GM18873 (cell line): ENCODE results near the gene CTDSPL.

Experiments used
- ATAC-seq: cut with Tn5 transposase; IDR thresholded peaks from one replicate; pipeline ENCODE4 v1.9.1; 2021; ENCODE audit warnings: mild to moderate bottlenecking, moderate library complexity, moderate number of reproducible peaks; ENCODE audit not compliant: unreplicated experiment, low FRiP score

The CTDSPL gene

DNA sequence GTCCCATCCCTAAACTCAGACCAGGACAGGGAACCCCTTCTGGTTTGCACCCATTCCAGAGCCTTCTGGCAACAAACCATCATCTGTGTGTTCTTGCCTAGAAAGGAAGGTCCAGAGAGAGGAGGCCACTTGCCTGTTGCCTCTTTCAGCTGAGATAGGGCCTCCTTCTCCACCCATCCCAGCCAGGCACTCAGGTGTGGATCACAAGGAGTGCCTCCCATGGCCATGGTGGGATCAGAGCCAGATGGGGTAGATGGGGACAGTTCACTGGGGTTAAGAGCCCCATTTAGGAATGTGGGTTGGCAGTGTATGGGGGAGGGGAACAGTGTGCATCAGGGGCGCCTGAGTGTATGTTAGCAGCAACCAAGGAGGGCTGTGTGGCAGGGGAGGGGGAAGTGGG lies 8.9 kb upstream of the CTDSPL start:
- no peak for ATAC-seq

DNA sequence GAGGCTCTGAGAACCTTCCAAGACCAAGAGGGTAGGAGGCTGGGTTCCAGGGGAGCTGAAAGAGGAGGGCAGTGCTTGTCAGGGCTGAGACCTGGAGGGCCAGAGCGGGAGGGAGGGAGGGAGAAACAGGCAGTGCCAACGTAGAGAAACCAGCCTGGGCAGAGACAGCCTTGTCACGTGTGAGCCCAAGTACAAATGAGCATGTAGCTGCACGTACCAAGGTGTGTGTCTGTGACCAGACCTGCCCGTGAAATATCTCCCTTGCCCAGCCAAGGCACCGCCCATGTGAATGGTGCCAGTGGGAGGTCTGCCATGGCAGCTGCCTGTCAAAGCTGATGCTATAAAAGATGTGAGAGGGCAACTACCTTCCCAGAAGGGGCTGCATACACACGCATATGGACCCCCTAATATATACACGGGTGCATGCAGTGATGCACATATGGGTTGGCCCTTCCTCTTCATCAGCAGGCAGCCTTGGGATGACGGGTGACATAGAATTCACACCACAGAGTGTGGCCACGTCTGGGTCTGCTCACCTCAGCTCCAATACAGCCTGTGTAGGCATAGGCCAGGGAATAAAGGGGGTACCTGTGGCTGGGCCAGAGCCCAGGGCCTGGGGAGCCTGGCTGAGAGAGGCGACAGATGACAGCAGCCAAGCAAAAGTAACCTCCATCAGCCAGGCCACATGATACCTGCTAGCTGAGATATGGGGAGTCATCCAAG lies 7.8 kb upstream of the CTDSPL start:
- ATAC-seq = no peak

DNA sequence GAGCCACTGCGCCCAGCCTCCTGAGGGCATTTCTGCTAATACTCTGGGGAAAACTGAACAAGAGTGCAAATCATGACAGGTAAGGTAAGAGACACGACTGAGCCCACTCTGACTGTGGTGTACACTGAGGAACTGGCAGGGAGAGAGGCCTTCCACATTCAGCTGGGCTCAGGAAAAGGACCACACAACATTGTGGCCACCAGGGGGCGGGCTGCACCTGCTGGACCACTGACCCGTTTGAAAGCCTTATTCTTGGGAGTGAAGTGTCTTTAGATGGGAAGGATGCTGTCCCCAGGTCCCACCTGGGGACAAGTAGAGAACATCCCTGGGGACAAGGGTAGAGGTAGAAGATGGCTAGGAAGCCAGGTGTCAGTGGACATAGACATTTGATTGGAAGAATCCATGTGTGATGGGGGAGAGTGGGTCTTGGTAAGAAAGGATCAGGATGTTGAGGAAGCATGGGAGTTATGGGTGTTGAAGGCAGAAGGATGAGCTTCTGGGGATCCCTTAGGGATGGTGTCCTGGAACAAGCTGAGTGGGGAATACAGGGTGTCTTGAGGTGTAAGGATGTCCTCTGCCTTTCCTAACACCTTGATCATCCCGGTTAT lies 6.2 kb upstream of the CTDSPL start:
- peak; percentile 49 for ATAC-seq

DNA sequence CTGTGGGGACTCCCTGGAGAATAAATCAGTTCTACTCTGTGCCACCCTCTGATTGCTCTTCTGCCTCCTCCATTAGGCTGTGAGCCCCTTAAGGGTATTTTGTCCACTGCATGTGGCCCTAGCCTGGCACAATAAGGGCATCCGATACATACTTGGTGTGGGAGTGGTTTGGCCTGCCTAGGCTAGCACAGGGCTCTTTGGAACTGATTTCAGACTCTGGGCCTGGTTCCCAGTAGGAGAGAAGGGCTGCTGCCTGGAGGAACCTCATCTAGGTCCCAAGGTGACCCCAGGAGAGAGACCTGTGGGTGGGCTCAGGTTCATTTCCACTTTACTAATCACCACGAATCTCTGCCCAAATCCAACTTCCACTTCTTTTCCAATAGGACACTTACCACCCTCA lies 5.3 kb upstream of the CTDSPL start:
- ATAC-seq = no peak

DNA sequence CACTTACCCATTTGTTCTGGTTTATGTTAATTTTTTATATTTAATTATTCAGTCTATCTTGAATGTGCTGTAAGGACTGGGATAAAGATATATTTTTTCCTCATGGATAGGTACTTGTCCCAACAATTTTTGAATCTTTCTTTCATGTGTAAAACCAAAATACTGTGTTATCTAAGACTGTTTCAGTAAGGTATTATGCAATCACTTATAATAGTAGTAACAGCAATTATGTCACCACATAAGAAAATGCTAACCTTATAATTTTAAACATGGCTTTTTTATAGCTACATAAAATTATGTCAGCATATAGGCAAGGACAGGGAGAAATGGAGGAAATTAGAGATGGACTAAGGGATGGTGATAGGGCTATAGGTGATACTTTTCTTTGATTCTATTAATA lies 2.9 kb upstream of the CTDSPL start:
- no peak for ATAC-seq

DNA sequence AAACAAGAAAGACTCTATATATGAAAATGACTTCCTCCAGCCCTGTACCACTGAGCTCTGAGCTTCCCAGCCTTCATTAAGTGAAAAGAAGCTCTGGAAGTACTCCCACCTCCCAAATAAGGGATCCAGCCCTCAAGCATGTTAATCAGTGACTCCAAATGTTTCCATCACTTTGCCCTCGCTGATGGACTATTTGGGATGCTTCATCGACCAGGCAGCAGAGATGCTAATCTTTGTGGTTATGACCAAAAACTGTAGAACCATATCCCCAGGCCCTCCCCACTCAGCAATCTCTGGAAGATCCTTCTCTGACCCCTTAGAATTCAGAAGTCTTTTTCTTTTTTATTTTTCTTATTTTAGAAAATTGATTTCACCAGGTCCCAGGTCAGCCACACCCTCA lies 2.3 kb upstream of the CTDSPL start:
- ATAC-seq = no peak

DNA sequence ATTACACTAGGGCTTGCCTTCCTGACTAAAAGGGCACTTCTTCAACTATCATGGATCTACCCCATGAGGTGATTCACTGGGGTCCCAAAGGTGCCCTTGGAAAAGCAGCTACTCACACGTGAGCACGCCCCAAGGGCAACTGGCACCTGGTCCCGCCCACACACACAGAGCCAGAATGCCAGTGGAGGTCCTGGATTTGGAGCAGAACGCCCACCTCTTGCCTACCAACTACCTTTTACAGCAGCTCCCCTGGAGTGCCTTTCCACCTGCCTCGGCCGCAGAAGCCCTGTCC lies 1.8 kb upstream of the CTDSPL start:
- no peak for ATAC-seq

DNA sequence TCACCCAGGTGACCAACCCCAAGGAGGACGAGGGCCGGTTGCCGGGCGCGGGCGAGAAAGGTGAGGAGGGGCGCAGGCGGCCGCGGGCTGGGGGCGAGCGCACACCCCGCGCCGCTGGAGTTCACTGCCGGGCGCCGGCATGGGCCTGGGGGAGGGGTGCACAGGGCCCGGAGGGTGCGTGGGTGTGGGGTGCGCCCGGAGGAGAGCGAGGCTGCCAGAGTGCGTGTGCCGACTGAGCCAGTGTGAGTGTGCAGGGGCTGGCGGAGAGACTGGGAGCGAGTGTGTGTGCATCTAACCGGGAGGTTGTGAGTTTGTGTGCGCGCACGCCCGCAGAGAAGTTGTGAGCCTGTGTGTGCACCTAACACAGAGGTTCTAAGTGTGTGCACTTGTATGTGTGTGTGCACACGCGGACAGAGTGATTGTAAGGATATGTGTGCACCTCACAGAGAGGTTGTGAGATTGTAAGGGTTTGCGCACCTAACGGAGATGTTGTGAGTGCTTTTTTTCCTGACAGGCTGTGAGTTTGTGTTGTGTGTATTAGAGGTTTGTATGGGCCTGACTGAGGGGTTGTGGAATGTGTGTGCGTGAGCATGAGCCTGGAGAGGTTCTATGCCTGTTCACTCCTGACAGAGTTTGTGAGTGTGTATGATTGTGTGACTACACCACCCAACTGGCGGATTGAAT lies 681 bp downstream of the CTDSPL start:
- ATAC-seq = no peak

DNA sequence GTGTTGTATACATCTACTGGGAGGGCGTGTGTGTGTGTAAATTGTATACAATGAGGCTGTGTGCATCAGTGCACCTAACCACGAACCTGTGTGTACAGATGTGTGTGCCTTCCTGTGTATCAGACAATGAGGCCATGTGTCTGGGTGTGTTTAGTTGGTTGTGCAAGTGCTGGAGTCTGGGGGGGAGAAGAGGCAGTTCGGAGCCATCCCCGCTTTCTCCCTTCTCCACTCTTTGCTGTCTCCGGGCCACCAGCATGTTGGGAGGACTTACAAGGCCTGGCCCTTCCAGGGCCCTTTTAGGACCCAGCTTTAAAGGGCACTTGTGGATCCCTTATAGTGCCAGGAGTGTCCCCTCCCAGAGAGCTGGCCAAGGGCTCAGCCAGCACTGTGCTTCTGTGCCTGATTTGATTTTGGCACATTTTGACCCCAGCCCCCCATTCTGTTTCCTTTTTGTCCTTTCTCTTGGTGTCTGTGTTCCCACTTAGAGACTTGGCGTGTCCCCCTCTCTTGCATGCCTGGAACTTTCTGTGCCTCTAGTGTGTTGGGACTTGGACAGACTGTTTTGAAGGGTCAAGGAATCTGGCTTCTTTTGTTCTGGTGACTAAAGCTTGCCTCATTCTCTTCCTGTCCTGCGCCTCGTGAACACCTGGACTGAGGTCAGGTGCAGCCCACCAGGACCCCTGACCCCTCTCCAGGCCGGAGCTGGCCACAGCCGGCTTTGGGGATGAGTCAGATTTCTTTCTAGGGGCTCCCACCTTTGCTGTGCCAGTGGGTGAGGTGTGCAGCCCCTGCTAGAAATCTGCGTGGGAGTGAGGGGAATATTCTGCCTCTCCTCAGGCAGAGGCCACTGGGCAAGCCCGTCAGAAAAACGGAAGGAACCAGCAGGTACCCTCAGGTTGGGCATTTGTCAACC lies 1.5 kb downstream of the CTDSPL start:
- no peak for ATAC-seq

DNA sequence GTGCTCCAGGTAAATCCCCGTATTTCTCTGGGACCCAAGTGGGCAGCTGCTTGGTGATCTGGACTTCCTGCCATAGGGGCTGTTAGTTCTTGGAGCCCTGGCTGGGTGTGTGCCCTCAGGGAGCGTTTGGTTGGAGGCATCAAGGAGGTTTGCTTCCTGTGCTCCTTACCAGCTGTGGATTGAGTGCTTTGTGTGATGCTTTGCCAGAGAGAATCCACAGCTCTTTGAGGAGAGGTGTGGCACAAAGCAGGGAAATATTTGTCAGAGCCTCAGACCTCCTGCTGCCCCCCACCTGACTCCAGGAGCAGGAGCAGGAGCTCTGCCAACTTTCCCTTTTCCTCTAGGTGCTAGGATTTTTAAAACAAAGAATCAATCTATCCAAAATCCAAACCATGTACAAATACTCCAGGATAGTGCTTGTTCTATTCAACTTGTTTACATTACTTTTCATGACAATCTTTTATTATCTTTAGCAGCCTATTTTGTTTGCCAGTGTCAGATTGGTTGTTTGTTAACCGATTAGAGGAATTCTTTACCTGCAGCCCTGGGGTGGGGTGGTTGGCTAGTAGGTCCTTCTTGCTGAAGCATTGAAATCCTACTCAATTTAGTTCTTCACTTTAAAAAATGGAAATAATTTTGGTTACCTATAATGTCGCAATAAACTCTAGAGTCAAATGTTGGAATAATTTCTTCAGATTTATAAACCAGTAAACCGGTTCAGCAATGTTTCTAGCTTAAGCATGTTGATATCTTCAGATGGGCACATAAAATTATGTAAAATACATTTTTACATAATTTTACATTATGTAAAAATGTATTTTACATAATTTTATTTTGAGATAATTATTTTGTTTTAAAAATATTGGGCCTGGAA lies 2.5 kb downstream of the CTDSPL start:
- ATAC-seq = no peak

DNA sequence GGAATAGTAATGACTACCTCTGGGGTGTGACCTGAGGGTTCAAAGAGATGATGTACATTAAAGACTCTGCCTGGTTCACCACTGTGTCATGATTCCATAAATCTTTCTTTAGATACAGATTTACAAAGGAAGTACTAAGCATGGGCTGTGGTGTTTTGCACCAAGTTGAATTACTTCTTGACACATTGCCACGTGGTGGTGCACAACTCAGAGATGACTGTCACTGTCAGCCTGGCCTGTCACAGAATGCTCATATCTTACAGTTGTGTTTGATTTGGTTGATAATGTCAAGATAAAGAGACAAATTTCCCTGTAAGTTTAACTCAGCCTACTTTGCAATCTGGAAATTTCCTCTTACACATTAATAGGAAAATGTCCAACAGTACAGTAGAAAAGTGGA lies 3.2 kb downstream of the CTDSPL start:
- no peak for ATAC-seq

DNA sequence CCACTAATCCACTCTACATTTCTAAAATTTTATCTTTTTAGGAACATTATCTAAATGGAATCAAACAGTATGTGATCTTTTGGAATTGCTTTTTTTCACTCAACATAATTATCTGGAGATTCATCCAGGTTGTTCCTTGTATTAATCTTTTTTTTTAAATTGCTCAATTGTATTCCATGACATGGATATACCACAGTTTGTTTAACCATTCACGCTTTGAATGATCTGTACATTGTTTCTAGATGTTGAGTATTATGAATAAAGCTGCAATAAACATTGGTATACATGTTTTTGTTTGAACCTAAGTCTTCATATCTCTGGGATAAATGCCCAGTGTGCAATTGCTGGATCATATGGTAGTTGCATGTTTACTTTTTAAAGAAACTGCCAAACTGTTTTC lies 5.5 kb downstream of the CTDSPL start:
- ATAC-seq = no peak

DNA sequence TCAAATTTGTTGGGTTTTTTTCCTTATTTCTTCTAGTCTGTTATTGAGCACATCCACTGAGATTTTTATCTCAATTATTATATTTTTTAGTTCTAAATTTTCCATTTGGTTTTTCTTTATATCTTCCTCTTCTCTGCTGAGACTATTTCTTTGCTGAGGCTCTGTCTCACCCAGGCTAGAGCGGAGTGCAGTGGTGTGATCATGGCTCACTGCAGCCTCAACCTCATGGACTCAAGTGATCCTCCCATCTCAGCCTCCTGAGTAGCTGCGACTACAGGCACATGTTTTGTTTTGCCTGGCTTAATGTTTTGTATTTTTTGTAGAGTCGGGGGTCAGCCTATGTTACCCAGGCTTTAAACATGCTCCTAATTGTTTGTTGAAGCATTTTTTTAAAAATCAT lies 10.2 kb downstream of the CTDSPL start:
- no peak for ATAC-seq

DNA sequence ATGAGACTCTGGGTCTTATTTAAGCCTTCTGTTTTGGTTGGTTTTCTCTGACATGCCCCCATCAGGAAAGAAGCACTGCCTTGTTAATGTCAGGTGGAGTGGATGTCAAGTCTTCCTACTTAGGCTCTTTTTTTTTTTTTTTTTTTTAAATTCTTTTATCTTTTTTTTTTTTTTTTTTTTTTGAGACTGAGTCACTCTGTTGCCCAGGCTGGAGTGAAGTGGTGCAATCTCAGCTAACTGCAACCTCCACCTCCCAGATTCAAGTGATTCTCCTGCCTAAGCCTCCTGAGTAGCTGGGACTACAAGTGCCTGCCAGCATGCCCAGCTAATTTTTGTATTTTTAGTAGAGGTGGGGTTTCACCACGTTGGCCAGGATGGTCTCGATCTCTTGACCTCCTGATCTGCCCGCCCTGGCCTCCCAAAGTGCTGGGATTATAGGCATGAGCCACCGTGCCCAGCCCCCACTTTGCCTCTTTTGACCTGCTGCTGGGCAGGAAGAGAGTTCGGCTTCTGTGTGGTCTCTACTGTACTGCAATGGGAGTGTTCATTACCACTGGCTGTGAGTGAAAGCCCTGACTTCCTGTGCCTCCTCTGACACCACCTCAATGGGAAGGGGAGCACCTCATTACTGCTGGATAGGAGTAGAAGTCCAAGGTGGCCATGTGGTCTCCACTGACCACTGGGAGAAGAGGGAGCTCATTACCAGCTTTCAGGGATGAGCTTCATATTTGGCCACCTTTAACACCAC lies 10.9 kb downstream of the CTDSPL start:
- ATAC-seq = no peak

DNA sequence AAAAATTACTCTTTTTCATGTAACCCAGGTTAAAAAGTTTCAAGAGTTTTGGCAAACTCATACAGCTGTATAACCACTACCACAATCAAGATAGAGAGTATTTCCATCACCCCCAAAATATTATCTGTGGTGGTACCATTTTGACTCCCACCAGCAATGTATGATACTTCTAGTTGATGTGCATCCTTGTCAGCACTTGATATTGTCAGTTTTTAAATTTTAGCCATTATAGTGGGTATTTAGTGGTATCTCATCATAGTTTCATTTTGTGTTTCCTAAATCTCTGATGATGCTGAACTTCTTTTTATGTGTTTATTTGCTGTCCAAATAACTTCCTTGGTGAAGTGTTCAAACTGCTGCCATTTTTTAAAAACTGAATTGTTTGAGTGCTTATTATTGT lies 14.6 kb downstream of the CTDSPL start:
- ATAC-seq = no peak

DNA sequence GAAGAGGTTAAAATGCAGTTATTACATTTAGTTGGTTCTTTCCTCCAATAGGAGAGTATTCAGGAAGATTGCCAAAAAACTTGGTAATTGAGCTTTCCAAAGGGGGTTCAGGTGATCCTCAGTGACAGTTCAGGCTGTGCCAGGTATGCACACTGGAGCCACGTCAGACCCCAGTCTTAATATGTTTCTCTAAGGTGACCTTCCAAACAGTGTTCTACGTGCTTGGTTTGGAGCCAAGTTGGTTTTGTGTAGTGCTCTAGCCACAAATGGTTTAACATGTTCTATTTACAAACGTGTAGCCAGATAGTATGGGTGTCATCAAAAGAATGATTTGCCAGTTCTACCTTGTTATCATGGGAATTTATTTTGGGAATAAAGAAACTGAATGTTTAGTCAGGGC lies 21.0 kb downstream of the CTDSPL start:
- no peak for ATAC-seq

DNA sequence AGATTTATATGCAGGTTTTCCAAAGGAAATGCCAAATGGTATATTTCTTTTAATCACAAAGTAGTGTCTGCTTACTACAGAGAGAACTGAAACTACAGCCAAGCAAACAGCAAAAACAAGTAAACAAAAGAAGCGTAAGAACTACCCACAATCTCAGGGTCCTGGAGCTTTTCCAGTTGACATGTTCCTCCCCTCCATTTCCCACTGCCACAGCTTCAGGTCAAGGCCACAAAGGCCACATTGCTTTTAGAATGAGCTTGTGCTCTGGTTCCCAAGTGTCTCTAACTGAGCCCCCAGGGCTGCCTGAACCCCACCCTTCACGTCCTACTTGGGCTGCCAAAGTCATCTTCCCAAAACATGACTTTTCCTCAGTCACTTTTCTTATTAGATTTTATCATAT lies 24.1 kb downstream of the CTDSPL start:
- ATAC-seq = no peak

DNA sequence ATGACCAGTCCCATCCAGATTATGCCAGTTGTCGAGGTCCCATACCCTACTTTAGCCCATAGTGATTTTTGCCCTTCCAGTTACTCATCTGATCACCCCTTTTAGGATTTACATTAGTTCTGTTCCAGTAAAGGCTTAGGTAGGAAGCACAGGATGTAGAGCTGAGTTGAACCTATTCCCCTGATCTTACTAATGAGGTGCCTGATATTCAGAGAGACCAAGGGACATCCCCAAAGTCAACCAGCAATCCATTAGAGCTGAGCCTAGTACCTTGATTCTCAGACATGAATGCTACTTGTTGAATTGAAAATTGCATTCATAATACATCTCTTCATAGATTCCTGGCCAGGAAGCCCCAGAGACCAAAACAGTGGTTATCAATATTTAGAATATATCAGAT lies 24.7 kb downstream of the CTDSPL start:
- no peak for ATAC-seq

DNA sequence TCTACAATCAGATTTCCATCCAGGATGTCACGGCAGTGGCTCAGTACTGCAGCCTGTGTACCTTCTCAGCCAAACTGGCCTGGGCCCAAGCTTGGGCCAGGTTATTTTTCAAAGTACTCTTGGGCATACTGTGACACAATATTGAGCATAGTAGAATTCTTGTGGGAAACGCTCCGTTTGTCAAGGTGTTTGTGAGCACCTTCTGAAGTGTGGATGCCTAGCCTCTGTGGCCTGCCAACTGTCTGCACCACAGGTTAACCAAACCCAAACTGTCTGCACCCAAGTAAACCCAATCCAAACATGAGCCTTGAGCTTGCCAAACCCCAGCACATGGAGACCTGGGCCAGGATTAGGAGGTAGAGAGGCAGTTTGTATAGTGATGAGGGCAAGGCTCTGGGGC lies 25.4 kb downstream of the CTDSPL start:
- ATAC-seq = no peak

DNA sequence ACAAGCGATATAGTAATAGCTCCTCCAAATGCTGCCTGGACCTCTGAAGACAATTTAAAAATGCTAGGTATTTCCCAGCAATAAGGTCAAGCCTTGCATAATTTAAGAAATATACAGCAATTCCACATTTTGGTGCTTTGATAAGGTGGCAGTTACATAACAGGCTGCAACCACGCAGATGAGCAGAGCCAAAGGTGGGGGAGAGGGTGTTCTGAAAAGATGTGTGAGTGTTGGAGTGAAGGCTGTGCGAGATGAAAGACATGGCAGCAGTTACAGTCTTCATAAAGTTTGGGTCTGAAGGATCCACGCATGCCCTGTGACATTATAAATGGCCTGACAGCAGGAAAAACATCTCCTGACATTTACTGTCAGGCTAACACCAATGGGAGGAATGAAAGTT lies 26.1 kb downstream of the CTDSPL start:
- ATAC-seq = no peak
